Caki2 (cell line): ENCODE data around the gene KCNT2. TPM values are rescaled to one million over a fixed set of nuclear protein-coding genes. Genes with fewer than 3 reads are reported as not detected.

Source experiments
- DNase-seq: peaks from one replicate; pipeline ENCODE4 v3.0.0-alpha.2; 2015; ENCODE audit warnings: low read depth
- in situ Hi-C: cut with HindIII; loops from 2 replicates; pipeline ENCODE4 v1.10.0; 2016; ENCODE audit warnings: low sequenced_read_pairs, low pct_unique_long_range_greater_than_20kb, mixed read lengths
- total RNA-seq: library from RNA; depleted of rRNA; stranded (reverse); fragments of >200 nt; shearing (Covaris generic); gene quantifications from 2 replicates; pipeline ENCODE4 v1.2.3, GENCODE V29; 2014; ENCODE audit warnings: low replicate concordance; rRNA removed

KCNT2 gene
- total RNA-seq, 1 experiment from 2014 or later, result 0.03 TPM

DNA sequence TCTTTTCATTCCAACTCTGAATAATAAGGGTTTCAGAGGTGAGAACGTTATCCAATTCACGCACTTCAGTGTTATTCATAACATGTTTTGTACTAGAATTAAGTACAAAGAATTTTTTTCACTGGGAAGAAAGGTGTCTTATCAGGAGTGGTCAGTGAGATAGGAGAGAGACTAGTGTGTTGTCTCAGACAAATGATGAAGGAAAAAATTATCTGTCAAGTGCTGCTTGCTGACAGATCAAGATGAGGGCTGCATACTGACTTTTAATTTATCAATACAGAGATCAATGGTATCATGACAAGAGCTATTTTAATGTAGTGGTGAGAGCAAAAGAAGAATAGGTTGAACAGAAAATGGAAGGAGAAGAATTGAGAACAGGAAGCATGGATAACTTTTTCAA, 402.4 kb downstream of the KCNT2 start:
- no peak for DNase-seq
- in situ Hi-C loops, result no loop called here

DNA sequence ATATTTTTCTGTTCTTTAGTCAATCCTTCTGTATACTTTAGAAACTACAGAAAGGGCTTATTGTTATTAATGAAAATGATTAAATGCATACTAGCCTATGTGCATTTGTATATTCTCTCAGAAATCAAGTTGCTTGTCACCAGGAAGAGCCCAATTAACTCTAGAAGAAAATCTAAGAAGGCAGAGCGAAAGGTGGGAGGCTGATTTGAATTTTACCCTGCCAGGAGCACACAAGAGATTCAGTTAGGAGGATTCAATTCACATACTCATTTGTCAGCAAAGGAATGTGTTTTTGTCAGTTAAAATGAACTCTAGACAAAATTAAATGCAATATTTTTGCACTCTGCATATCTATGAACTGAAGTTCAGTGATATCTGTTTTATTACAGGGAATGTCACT, 411.8 kb downstream of the KCNT2 start:
- in situ Hi-C loops, result no loop called here

DNA sequence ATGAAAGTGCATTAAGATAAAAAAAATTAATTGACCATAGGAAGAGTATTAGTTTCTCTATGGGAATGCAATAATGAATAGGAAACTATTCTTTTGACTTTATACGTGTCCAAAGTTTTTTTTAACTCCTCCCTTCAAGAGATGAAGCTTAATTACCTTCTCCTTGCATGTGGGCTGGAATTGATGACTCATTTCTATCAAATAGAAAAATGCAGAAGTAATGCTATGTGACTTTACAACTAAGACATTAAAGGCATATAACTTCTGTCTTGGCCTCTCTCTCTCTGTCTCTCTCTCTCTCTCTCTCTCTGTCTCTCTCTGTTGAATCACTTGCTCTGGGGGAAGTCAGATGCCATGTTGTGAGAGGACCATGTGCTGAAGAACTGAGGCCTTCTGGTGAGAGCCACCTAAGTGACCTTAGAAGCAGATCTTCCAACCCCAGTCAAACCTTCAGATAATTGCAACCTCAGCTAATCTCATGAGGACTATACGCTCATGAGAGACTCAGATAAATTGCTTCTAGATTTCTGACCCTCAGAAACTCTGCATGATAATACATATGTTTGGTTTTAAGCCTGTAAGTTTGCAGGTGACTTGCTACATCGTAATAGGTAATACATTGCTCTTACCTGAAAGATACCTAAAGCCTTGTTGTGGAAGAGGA, 414.2 kb downstream of the KCNT2 start:
- no peak for DNase-seq
- in situ Hi-C loops, result no loop called here

More for the DNA sequence above, 411.8 kb downstream of the KCNT2 start:
- no peak for DNase-seq

DNA sequence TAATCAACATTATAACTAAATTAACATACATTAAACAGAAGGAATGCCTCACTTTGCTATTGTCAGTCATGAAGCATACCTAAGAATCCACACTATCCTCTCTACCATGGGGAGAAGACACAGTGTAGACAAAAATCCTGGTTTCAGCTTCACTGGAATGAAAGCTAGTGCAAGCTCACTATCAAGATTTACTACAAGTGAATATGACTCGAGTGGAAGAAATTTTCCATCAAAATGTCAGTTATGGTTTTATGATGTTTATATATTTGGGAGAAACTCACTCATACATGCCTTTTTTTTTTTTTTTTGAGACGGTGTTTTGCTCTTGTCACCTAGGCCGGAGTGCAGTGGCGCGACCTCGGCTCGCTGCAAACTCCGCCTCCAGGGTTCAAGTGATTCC, 424.3 kb downstream of the KCNT2 start:
- in situ Hi-C loops, result no loop called here
- DNase-seq, result no peak

DNA sequence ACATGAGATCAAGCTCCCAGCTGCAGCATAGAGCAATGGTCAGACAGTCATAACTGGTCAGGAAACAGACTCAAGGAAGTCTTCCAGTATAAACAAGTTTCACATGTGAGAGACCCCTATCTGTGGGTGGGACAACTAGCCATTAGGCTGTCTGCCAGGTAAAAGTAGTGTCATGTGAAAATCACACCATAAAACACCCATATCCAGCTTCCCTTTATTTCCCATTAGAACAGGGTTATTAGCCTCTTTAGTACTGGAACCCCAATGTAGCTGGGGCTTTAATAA, 426.7 kb downstream of the KCNT2 start:
- DNase-seq, result no peak
- in situ Hi-C loops, result no loop called here

DNA sequence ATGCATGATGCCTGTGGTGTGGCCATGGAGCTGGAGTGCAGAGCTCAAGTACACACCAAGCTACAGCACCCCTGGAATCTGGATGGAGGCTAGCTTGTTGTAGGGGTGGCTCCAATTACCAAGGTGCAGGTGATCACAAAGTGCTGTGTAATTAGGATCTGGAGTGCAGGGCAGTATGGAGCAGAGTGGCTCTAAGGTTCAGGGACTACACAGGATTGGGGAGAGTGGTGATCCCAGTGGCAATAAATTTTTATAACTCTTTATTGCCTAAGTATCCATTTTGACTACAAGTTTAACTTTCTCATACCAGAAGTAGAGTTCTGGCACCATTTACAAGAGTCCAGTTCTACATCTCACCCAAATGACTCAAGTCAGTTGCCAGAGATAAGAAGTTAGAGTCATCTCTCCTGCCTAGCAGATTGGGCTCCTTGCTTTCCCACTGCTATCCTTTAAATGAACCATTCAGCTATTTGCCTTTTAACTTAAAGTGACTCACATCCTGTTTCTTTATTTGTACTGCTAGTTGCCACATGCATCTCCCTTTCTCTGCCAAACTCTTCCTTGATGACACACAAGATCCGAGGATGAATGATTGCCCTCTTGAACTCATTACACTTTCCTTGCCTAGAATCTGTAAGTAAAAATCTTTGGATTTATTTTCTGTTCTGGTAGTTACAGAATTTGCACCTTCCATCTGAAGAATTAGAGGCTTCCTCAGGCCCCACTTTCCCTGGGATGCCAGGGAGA, 427.2 kb downstream of the KCNT2 start:
- in situ Hi-C loops, result no loop called here
- peak; percentile 83 for DNase-seq

DNA sequence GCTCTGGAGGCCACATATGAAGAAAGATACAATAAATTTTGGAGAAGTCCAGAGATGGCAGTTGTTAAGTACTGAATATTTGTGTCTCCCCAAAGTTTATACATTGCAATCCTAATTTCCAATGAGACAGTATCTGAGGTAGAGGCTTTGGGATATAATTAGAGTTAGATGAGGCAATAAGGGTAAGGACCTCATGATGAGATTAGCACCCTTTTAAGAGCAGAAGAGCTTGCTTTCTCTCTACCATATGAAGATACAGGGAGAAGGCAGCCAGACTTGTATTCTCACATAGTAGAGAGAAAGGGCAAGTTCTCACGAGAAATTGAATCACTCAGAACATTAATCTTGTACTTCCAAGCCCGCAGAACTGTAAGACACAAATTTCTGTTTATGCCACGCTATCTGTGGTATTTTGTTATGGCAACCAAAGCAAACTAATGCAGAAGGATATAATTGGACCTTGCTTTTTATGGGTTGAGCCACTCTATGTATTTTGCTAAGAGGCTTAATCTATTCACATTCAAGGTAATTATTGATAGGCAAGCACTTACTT, 430.1 kb downstream of the KCNT2 start:
- DNase-seq, result peak; percentile 12

More for the DNA sequence above, 430.1 kb downstream of the KCNT2 start:
- in situ Hi-C loops, result no loop called here

Other genes with a start within 250 kb of the KCNT2 start
- gene CFH, start 43.6 kb upstream of the KCNT2 start, total RNA-seq, result 2.8 and 5.7 TPM in 2 replicates
- gene CFHR3, start 166.4 kb upstream of the KCNT2 start, total RNA-seq, result not detected in 2 replicates
- 1.0 TPM in 1 of 2 replicates, not detected in the other for gene CFHR1, start 211.3 kb upstream of the KCNT2 start, total RNA-seq